ENCODE measurements around the gene CEBPA.

DNA sequence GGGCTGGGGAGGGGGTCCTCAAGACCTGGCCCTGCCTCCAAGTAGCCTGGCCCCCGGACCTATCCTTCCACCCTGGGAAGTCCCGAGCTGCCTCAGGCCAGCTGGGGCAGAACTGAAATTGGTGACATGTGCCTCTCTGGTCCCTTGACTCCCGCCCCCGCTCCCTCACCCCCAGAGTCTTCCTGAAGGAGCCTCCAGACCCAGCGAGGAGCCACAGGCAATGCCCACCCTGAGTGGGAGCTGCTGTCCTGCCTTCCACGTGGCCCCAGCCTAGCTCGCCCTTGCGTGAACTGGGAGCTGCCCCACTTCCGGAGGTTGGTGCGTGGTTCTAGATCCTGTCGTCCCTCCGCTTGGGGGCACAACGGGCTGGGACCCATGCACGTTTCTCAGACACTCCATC, 34.6 kb downstream of the CEBPA start:
- TF ChIP-seq, protein P1, sequence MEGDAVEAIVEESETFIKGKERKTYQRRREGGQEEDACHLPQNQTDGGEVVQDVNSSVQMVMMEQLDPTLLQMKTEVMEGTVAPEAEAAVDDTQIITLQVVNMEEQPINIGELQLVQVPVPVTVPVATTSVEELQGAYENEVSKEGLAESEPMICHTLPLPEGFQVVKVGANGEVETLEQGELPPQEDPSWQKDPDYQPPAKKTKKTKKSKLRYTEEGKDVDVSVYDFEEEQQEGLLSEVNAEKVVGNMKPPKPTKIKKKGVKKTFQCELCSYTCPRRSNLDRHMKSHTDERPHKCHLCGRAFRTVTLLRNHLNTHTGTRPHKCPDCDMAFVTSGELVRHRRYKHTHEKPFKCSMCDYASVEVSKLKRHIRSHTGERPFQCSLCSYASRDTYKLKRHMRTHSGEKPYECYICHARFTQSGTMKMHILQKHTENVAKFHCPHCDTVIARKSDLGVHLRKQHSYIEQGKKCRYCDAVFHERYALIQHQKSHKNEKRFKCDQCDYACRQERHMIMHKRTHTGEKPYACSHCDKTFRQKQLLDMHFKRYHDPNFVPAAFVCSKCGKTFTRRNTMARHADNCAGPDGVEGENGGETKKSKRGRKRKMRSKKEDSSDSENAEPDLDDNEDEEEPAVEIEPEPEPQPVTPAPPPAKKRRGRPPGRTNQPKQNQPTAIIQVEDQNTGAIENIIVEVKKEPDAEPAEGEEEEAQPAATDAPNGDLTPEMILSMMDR (IDR thresholded peaks at IDR 0.05), result no peak
- TF ChIP-seq POLR2A (IDR thresholded peaks at IDR 0.05), result no peak
